GM12892 (cell line): ENCODE data around the gene ANKRD49.

Experiments
- POLR2A ChIP-seq: IDR thresholded peaks from 2 replicates; pipeline ENCODE4 v1.6.1; 2011; ENCODE audit warnings: low read depth, low read length, control low read depth
- TAF1 ChIP-seq: IDR thresholded peaks from 2 replicates; pipeline ENCODE4 v1.6.1; 2011; ENCODE audit warnings: low read depth, mild to moderate bottlenecking, control low read depth, low read length, borderline replicate concordance

- no peak for TF ChIP-seq TAF1
- TF ChIP-seq POLR2A = no peak
Measured at GRCh38 chr11:94450048-94450447, 43.7 kb upstream of the ANKRD49 start.
